HCT116 (cell line): Measurements from ENCODE around the gene THRB.

Experiments
- CTCF ChIP-seq, 3 experiments: fragments of 200-600 bp in 1 of 3; sonication (generic) in 1 of 3; IDR thresholded peaks in 2 of 3; conservative IDR thresholded peaks in 1 of 3; 2 replicates each; pipeline ENCODE4 v1.5.1; 2012 to 2017; ENCODE audit warnings: low read depth in 2 of 3, low read length in 2 of 3, antibody characterized with exemption in 1 of 3, borderline replicate concordance in 1 of 3, control low read depth in 1 of 3, mild to moderate bottlenecking in 1 of 3, mixed read lengths in 1 of 3, mixed run types in 1 of 3, moderate library complexity in 1 of 3; ENCODE audit not compliant: insufficient read depth in 1 of 3
- EZH2 ChIP-seq: fragments of 200-600 bp; sonication (generic); IDR thresholded peaks from 2 replicates; pipeline ENCODE4 v1.6.1; 2017; ENCODE audit warnings: antibody characterized with exemption, mixed run types
- JUND ChIP-seq: IDR thresholded peaks from 2 replicates; pipeline ENCODE4 v1.6.1; 2012
- POLR2AphosphoS5 ChIP-seq: IDR thresholded peaks from 2 replicates; pipeline ENCODE4 v1.6.1; 2011; ENCODE audit warnings: mild to moderate bottlenecking, low read depth, low read length, moderate library complexity
- SP1 ChIP-seq: IDR thresholded peaks from 2 replicates; pipeline ENCODE4 v1.6.1; 2012; ENCODE audit warnings: low read depth
- SRF ChIP-seq: IDR thresholded peaks from 2 replicates; pipeline ENCODE4 v1.6.1; 2012; ENCODE audit warnings: low read depth
- YY1 ChIP-seq: IDR thresholded peaks from 2 replicates; pipeline ENCODE4 v1.6.1; 2011; ENCODE audit warnings: low read length, low read depth, moderate library complexity, mild to moderate bottlenecking; ENCODE audit not compliant: insufficient replicate concordance; ENCODE audit errors: extremely low read depth

GRCh38 chr3:24446032-24446431, 48.6 kb downstream of the THRB start:
- TF ChIP-seq POLR2AphosphoS5 = no peak
- TF ChIP-seq CTCF (IDR thresholded peaks at IDR 0.05 in 2 of 3, conservative IDR thresholded peaks at IDR 0.05 in 1 of 3; ENCODE audit: borderline replicate concordance in 1 of 3, insufficient read depth in 1 of 3, low read depth in 2 of 3, low read length in 2 of 3) = no peak
- no peak for TF ChIP-seq YY1
- no peak for TF ChIP-seq EZH2
- no peak for TF ChIP-seq SRF
- TF ChIP-seq JUND = no peak
- no peak for TF ChIP-seq SP1
